T-helper 2 cell treated with Interferon-gamma antibody and Interleukin-4, amounts not matched to agents 5 μg/mL and 100 μg/mL, for 36 hours (primary cell): ENCODE data around the gene NSUN3.
"Not testable (repeated sequence)": the region's sequence is repeated elsewhere in the genome, so short reads cannot be mapped to it uniquely, and the experiment has no call there.

Experiments
- DNase-seq: peaks from one replicate; pipeline ENCODE4 v3.0.0; 2021; ENCODE audit warnings: low spot score
- H3K27ac Mint-ChIP-seq: one replicate; pipeline ENCODE4 v1.8.0; 2021; ENCODE audit warnings: mild to moderate bottlenecking, mixed read lengths
- H3K27me3 Mint-ChIP-seq: one replicate; pipeline ENCODE4 v1.8.0; 2021; ENCODE audit warnings: low read depth, mixed read lengths
- H3K36me3 Mint-ChIP-seq: one replicate; pipeline ENCODE4 v1.8.0; 2021; ENCODE audit warnings: low read depth, mixed read lengths
- H3K4me1 Mint-ChIP-seq: one replicate; pipeline ENCODE4 v1.8.0; 2021; ENCODE audit warnings: low read depth, mixed read lengths
- H3K4me3 Mint-ChIP-seq: one replicate; pipeline ENCODE4 v1.8.0; 2022; ENCODE audit warnings: mild to moderate bottlenecking, moderate library complexity, mixed read lengths
- H3K9me3 Mint-ChIP-seq: one replicate; pipeline ENCODE4 v1.8.0; 2021; ENCODE audit warnings: mixed read lengths

Gene NSUN3

DNA sequence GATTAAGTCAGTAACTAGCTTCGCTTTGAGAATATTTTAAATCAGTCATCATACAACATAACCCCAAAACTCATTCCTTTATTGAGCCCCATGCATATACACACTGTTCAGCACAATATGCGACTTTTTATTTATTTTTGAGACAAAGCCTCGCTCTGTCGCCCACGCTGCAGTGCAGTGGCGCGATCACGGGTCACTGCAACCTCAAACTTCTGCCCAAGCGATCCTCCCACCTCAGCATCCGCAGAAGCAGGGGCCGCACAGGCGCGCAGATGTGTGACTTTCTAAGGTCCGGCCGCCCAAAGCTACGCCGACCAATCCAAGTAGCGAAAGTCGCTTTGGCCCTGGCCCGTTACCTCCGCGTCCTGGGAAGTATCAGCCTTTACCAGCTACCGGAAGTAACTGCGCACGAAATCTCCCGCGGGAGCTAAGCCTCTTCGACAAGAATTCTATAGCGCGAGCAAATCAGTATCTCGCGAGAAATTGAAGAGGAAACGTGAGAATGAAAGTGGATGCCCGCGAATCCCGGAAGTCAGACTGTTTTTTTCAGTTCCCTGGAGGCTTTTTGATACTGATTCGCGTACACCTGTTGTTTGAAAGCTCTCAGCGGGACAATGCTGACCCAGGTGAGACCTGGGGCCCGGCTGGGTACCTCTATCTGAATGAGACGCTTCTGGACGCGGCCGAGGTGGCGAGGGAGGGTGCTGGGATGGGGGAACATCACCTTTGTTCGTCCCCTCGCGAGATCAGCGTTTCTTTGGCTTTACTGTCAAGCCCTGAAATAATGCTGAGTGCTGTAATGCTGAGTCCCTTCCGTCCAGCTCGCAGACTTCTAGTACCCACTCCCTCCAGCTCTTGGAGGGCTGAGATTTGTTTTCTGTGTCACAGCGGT is at the start of gene NSUN3, which contains the start of gene DHFR2:
TSS of gene NSUN3 (plus strand) at position 549 of the 892 bp plus-strand sequence. CDS start at position 615, 66 bp downstream.
TSS of gene DHFR2 (minus strand) at position 404 of the 892 bp plus-strand sequence. CDS start 1,405 bp downstream, outside the sequence.
- peak; percentile 84 for DNase-seq
- H3K36me3 Mint-ChIP-seq: peaks cover 60% of the 10 kb centered on the region
- peaks cover 35% of the 10 kb centered on the region for H3K4me1 Mint-ChIP-seq
- peak within 1 kb of the TSS; percentile 99 for H3K27ac Mint-ChIP-seq
- peak within 1 kb of the TSS; percentile 98 for H3K4me3 Mint-ChIP-seq
- H3K9me3 Mint-ChIP-seq: peaks cover 9% of the 10 kb centered on the region
- H3K27me3 Mint-ChIP-seq: no peaks in the 10 kb centered on the region

DNA sequence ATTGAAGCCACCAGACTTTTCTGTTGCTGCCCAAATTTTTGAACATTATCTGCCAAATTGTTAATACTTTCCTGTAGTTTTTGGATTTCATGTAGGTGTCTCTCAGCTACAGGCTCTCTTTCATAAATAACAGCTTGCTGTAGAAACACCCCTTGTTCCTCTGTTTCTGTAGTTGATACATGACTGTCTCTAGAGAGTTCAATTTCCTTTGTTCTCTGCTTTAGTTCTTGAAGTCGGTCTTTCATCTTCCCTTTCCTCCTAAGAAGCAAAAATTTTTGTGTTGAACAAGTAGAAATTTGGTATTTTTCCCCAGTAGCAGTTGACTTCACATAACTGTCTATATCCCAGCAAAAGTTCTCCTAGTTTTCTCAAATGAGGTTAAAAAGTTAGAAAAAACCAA is 47.8 kb upstream of the NSUN3 start:
- Mint-ChIP-seq H3K4me1 (peaks cover 33% of the 10 kb centered on the region), H3K9me3 (no peaks in the 10 kb centered on the region), H3K27me3 (no peaks in the 10 kb centered on the region), H3K27ac (no peak overlapping the region), H3K4me3 (no peak overlapping the region), H3K36me3 (peaks cover 12% of the 10 kb centered on the region)
- DNase-seq: no peak

GRCh38 chr3:94019659-94020058 is 43.2 kb upstream of the NSUN3 start:
- Mint-ChIP-seq H3K4me1 (peaks cover 10% of the 10 kb centered on the region), H3K27ac (no peak overlapping the region), H3K9me3 (no peaks in the 10 kb centered on the region), H3K27me3 (no peaks in the 10 kb centered on the region), H3K4me3 (no peak overlapping the region), H3K36me3 (peaks cover 9% of the 10 kb centered on the region)
- no peak for DNase-seq

GRCh38 chr3:94020293-94020692 is 42.6 kb upstream of the NSUN3 start:
- peaks cover 4% of the 10 kb centered on the region for H3K4me1 Mint-ChIP-seq
- H3K27ac Mint-ChIP-seq: no peak overlapping the region
- no peaks in the 10 kb centered on the region for H3K27me3 Mint-ChIP-seq
- H3K4me3 Mint-ChIP-seq: no peak overlapping the region
- DNase-seq: no peak
- H3K9me3 Mint-ChIP-seq: no peaks in the 10 kb centered on the region
- H3K36me3 Mint-ChIP-seq: peaks cover 4% of the 10 kb centered on the region

DNA sequence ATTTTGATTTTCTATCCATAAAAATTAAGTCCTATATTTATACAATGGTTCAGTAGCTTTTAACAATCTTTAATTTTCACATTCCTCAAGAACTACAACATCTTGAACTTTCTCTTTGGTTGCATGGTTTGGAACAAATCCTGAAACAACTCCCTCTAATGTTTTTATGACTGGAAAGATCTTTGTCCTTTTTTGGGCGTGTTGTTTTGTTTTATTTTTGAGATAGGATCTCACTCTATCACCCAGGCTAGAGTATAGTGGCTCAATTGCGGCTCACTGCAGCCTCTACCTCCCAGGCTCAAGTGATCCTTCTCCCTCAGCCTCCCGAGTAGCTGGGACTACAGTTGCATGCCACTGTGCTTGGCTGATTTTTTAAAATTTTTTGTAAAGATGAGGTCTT is 38.5 kb upstream of the NSUN3 start:
- H3K4me1 Mint-ChIP-seq: peaks cover 4% of the 10 kb centered on the region
- H3K27me3 Mint-ChIP-seq: no peaks in the 10 kb centered on the region
- no peak for DNase-seq
- H3K36me3 Mint-ChIP-seq: peaks cover 1% of the 10 kb centered on the region
- no peak overlapping the region for H3K4me3 Mint-ChIP-seq
- H3K27ac Mint-ChIP-seq: no peak overlapping the region
- H3K9me3 Mint-ChIP-seq: no peaks in the 10 kb centered on the region

DNA sequence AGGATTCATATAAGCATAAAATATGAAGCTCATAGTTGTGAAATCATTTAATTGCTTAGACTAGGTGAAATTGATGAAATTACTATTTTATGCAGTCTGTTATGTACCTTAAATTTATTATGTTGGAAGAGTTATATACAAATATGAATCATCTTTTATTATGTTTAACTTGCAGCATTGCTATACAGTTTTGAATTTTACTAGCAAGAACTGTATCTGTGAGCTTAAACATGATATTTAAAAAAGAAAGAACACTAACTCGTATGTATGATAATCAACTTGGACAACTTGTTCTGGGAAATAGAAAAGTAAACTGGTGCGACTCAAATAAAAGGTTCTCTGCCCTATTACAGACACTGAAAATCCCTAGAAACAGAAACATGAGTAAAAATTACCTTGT is 36.2 kb upstream of the NSUN3 start:
- Mint-ChIP-seq H3K36me3 (peaks cover 1% of the 10 kb centered on the region), H3K27ac (no peak overlapping the region), H3K27me3 (no peaks in the 10 kb centered on the region), H3K9me3 (no peaks in the 10 kb centered on the region), H3K4me1 (peaks cover 2% of the 10 kb centered on the region), H3K4me3 (no peak overlapping the region)
- DNase-seq: no peak

- no peaks in the 10 kb centered on the region for H3K4me1 Mint-ChIP-seq
- no peak for DNase-seq
- H3K27ac Mint-ChIP-seq: no peak within 1 kb of the TSS
- H3K9me3 Mint-ChIP-seq: no peaks in the 10 kb centered on the region
- H3K4me3 Mint-ChIP-seq: no peak within 1 kb of the TSS
- no peaks in the 10 kb centered on the region for H3K36me3 Mint-ChIP-seq
- H3K27me3 Mint-ChIP-seq: no peaks in the 10 kb centered on the region
Observed at GRCh38 chr3:94028093-94028837, 34.6 kb upstream of the NSUN3 start, which contains the start of gene STX19. Gene STX19 (minus strand): TSS chr3:94028597. CDS start chr3:94015269, 13,328 bp downstream.

GRCh38 chr3:94036909-94037507 is 25.9 kb upstream of the NSUN3 start:
- Mint-ChIP-seq H3K27me3 (no peaks in the 10 kb centered on the region), H3K9me3 (no peaks in the 10 kb centered on the region), H3K27ac (no peak overlapping the region), H3K36me3 (no peaks in the 10 kb centered on the region), H3K4me3 (no peak overlapping the region), H3K4me1 (peaks cover 1% of the 10 kb centered on the region)
- DNase-seq: no peak

GRCh38 chr3:94043285-94043684 is 19.6 kb upstream of the NSUN3 start:
- DNase-seq: no peak
- Mint-ChIP-seq H3K9me3 (no peaks in the 10 kb centered on the region), H3K27me3 (no peaks in the 10 kb centered on the region), H3K36me3 (peaks cover 18% of the 10 kb centered on the region), H3K4me3 (no peak overlapping the region), H3K27ac (no peak overlapping the region), H3K4me1 (no peaks in the 10 kb centered on the region)

DNA sequence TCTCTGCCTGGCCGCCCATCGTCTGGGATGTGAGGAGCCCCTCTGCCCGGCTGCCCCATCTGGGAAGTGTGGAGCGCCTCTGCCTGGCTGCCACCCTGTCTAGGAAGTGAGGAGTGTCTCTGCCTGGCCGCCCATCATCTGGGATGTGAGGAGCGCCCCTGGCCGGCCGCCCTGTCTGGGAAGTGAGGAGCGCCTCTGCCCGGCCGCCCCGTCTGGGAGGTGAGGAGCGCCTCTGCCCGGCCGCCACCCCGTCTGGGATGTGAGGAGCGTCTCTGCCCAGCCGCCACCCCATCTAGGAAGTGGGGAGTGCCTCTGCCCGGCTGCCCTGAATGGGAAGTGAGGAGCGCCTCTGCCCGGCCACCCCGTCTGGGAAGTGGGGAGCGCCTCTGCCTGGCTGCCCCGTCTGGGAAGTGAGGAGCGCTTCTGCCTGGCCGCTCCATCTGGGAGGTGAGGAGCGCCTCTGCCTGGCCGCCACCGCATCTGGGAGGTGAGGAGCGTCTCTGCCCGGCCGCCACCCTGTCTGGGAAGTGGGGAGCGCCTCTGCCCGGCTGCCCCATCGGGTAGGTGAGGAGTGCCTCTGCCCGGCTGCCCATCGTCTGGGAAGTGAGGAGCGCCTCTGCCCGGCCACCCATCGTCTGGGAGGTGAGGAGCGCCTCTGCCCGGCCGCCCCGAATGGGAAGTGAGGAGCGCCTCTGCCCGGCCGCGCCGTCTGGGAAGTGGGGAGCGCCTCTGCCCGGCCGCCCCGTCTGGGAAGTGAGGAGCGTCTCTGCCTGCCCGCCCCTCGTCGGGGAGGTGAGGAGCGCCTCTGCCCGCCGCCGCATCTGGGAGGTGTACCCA is 18.5 kb upstream of the NSUN3 start:
- H3K4me1 Mint-ChIP-seq, H3K9me3 Mint-ChIP-seq, DNase-seq, H3K27ac Mint-ChIP-seq, H3K4me3 Mint-ChIP-seq, H3K27me3 Mint-ChIP-seq: not testable (repeated sequence)
- peaks cover 18% of the 10 kb centered on the region for H3K36me3 Mint-ChIP-seq

DNA sequence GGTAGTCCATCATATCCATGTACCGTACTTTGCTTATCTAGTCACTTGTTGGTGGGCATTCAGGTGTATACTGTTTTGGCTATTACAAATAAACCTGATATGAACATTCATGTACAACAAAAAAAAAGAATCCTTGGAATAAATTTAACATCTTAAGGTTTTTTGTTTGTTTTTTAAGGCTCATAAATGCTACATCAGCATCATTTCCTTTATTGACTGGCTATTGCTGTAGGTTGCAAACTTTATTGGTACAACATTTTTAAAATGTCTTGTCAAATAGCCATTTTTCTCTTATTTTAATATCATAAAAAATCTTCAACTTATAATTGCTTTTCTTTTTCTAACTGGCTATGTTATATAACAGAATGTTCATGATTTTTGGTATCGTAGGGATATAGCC is 16.3 kb upstream of the NSUN3 start:
- no peak for DNase-seq
- no peaks in the 10 kb centered on the region for H3K9me3 Mint-ChIP-seq
- no peaks in the 10 kb centered on the region for H3K27me3 Mint-ChIP-seq
- H3K27ac Mint-ChIP-seq: no peak overlapping the region
- no peaks in the 10 kb centered on the region for H3K4me1 Mint-ChIP-seq
- no peak overlapping the region for H3K4me3 Mint-ChIP-seq
- H3K36me3 Mint-ChIP-seq: peaks cover 18% of the 10 kb centered on the region

GRCh38 chr3:94049267-94049666 is 13.6 kb upstream of the NSUN3 start:
- DNase-seq: no peak
- no peaks in the 10 kb centered on the region for H3K4me1 Mint-ChIP-seq
- H3K4me3 Mint-ChIP-seq: no peak overlapping the region
- H3K36me3 Mint-ChIP-seq: peaks cover 11% of the 10 kb centered on the region
- H3K9me3 Mint-ChIP-seq: no peaks in the 10 kb centered on the region
- H3K27me3 Mint-ChIP-seq: no peaks in the 10 kb centered on the region
- no peak overlapping the region for H3K27ac Mint-ChIP-seq

GRCh38 chr3:94050546-94050945 is 12.3 kb upstream of the NSUN3 start:
- peaks cover 2% of the 10 kb centered on the region for H3K36me3 Mint-ChIP-seq
- no peak overlapping the region for H3K4me3 Mint-ChIP-seq
- no peaks in the 10 kb centered on the region for H3K4me1 Mint-ChIP-seq
- H3K27me3 Mint-ChIP-seq: no peaks in the 10 kb centered on the region
- H3K9me3 Mint-ChIP-seq: no peaks in the 10 kb centered on the region
- H3K27ac Mint-ChIP-seq: no peak overlapping the region
- no peak for DNase-seq
